HG02970 (cell line): Measurements from ENCODE around the gene UFC1.
A peak's percentile ranks its signal among the peaks of the same experiment; 100 is the strongest.

Source experiments
- ATAC-seq: cut with Tn5 transposase; IDR thresholded peaks from one replicate; pipeline ENCODE4 v1.9.1; 2021; ENCODE audit warnings: mild to moderate bottlenecking, moderate library complexity, moderate number of reproducible peaks; ENCODE audit not compliant: unreplicated experiment, low FRiP score

Gene UFC1

GRCh38 chr1:161188381-161188780 is 34.6 kb downstream of the UFC1 start:
- no peak for ATAC-seq

- no peak for ATAC-seq
Measured at GRCh38 chr1:161189036-161189435, 35.3 kb downstream of the UFC1 start.

- ATAC-seq, result no peak
Measured at GRCh38 chr1:161190962-161191521, 37.3 kb downstream of the UFC1 start.

GRCh38 chr1:161191971-161192370 is 38.2 kb downstream of the UFC1 start:
- no peak for ATAC-seq

- no peak for ATAC-seq
Measured at GRCh38 chr1:161192476-161193465, 39.0 kb downstream of the UFC1 start.

DNA sequence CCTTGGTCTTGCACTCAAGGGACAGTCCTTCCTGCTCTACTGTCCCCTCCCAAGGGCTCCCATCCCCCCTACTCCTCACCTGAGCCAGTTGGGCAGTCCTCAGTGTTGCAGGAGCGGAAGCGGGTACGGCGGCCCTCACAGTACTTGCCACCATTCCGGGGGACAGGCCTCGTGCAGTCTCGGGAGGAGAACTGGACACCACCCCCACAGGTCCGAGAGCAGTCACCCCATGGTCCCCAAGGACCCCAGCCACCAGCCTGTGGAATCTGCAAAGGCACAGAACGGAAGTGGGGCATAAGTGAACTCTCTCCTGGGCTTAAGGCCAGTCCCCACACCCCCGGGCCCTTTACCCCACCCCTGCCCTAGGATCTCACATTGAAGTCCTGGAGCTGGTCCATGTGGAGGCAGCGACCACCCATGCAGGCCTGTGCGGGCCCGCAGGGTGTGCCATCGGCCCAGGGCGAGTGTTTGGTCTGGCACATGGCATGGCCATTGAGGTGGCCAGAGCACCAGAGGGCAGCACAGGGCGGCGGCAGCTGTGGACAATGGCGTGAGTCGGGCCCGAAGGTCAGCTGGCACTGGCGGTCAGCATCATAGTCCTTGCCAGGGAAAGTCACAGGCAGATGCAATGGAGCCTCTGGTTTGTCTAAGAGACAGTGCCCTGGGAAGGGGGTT is 39.9 kb downstream of the UFC1 start:
- ATAC-seq, result no peak

- ATAC-seq, result no peak
Measured at GRCh38 chr1:161195171-161195570, 41.4 kb downstream of the UFC1 start.

GRCh38 chr1:161196111-161196510 is 42.3 kb downstream of the UFC1 start:
- ATAC-seq, result no peak

GRCh38 chr1:161196521-161197451 is 43.0 kb downstream of the UFC1 start:
- no peak for ATAC-seq

- ATAC-seq, result no peak
Measured at GRCh38 chr1:161197560-161198193, 43.9 kb downstream of the UFC1 start.

- no peak for ATAC-seq
Measured at GRCh38 chr1:161198194-161198896, 44.6 kb downstream of the UFC1 start.

DNA sequence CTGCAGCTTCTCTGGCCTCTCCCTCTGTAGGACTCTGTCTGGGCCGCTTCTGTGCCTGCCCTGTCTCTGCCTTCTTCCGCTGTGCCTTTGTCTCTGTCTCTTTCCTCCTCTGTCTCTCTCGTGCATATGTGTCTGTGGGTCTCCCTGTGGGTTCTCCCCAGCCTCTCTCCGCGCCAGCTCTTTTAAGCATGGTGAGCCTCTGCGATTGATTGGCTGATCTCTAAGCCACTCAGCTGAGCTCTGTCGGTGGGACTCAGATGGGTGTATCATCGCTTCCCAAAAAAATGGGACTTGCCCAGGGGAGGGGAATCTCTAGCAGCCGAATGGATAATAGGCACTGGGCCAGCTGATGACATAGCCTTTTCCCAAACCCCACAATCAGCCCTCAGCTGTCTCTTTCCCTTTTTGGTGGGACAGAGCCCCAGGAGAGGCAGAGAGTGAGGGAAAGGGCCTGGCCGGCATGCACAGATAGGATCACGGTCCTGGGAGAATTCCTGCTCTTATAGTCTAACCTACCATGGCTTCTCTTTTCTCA is 45.2 kb downstream of the UFC1 start, which contains the start of gene ADAMTS4:
TSS of gene ADAMTS4 (minus strand) at position 158 of the 535 bp plus-strand sequence. CDS start 427 bp downstream, outside the sequence.
- no peak for ATAC-seq

- no peak for ATAC-seq
Measured at GRCh38 chr1:161199506-161200139, 45.8 kb downstream of the UFC1 start.

DNA sequence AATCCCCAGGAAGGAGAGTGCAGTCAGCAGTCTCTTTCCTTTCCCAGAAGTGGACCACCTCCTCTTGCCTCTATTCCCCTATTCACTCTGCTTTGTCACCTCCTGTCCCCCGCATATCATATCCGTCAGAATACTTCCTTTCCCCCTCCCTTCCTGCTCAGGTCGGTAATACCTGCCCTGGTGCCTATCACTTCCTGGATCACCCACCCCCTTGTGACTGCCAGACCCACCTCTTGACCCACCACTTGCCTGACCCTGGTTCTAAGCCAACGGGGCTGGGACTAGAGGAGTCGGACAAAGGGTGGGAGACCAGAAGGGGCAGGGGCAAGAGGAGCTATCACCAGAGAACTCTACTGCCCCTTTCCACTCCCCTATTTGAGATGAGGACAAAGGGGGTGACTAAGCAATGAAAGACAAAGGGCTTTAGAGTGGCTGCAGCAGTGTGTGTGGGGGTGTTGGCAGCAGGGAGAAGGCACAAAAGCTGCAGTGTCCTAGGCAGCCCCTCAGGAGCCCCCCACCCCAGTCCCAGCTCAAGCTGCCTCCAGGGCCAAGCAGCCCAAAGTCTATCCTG is 46.7 kb downstream of the UFC1 start:
- ATAC-seq, result no peak

- no peak for ATAC-seq
Measured at GRCh38 chr1:161200992-161201835, 47.4 kb downstream of the UFC1 start.

- ATAC-seq, result peak; percentile 92
Measured at GRCh38 chr1:161201836-161202712, 48.3 kb downstream of the UFC1 start, which contains the start of gene NDUFS2. Gene NDUFS2 (plus strand): TSS chr1:161202367. CDS start chr1:161202386, 19 bp downstream.
